Measurements from ENCODE around the gene GPC6.
"Not testable (repeated sequence)": the region's sequence is repeated elsewhere in the genome, so short reads cannot be mapped to it uniquely, and the experiment has no call there.

The GPC6 gene

DNA sequence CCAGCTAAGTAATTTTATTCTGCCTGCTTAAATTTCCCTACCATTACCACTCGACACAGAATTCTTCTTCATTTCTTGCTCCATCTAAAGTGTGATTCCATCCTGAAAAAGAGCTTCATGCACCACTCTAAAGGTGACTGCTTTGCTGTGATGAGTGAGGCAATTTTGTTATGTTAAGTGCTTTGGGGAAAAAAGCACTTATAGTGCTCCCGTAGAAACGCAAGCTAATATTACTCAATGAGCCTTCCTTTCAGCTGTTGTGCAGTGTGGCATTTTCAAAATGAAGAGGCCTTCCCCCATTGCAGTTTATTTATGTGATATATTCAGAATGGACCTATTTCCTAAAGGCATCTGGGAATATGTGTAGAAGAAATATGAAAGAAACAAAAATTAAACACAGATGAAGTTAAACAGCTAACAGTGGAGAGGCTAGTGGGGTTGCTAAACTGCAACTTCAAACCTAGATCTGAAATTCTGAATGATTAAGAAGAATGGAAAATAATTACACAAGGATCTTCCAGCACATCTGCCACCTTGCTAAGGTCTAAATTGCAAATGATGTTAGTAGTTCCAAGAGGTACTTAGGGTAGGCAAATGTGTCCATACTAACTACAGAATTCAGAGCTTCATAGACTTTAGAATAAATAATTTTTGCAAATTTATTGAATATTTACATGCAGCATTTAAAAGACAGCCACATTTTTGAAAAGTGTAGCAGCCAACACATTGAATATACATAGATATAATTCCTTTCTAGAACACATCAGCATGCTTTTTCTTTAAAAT, 1041.2 kb downstream of the GPC6 start:
- no peak for DNase-seq (ENCODE audit: low read depth in 4 of 4, low spot score in 1 of 4)

- DNase-seq (ENCODE audit: low read depth in 4 of 4, low spot score in 1 of 4), result no peak
These were observed 1042.1 kb downstream of the GPC6 start for GRCh38 chr13:94268661-94269060.

- no peak for DNase-seq (ENCODE audit: low read depth in 4 of 4, low spot score in 1 of 4)
These were observed 1043.0 kb downstream of the GPC6 start for GRCh38 chr13:94269557-94269956.

DNA sequence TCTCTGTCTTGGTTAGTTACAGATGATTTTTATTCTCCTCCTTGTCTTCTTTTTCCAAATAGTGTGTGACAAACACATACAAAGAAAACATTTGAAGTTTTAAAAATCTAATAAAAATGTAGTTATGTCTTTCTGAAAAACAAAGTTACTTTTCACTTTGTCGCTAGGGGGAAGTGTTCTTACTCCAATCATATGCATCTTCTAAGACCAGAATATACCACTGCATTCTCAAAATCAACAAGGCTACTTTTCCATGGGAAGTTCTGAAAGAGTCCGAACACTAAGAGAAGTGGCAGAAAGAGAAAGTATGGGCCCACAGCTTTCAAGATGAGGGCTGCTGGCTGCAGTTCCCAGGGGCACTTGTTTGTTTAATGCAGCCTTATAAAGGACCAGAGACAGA, 1043.9 kb downstream of the GPC6 start:
- no peak for DNase-seq (ENCODE audit: low read depth in 4 of 4, low spot score in 1 of 4)

- DNase-seq (ENCODE audit: low read depth in 4 of 4, low spot score in 1 of 4), result no peak
These were observed 1045.4 kb downstream of the GPC6 start for GRCh38 chr13:94272038-94272437.

GRCh38 chr13:94280349-94280748, 1053.7 kb downstream of the GPC6 start:
- DNase-seq (ENCODE audit: low read depth in 4 of 4, low spot score in 1 of 4), result no peak

DNA sequence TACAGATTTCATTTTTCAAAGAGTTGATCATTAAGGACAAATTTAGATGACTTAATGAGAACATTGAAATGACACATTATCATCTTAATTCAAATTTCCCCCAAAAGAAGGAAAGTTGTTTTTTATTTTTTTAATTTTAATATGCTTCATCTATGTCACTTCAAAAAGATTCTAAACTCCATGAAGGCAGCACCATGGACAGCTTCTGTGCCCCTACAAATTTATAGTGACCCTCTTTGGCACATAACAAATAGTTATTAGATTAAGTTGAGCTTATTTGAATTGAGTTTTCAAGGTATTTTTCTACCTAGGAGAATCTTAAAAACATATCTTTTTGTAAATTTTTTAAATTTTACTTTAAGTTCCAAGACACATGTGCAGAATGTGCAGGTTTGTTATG, 1054.2 kb downstream of the GPC6 start:
- DNase-seq (ENCODE audit: low read depth in 4 of 4, low spot score in 1 of 4), result no peak

- DNase-seq (ENCODE audit: low read depth in 4 of 4, low spot score in 1 of 4), result no peak
These were observed 1060.0 kb downstream of the GPC6 start for GRCh38 chr13:94286581-94286980.

DNA sequence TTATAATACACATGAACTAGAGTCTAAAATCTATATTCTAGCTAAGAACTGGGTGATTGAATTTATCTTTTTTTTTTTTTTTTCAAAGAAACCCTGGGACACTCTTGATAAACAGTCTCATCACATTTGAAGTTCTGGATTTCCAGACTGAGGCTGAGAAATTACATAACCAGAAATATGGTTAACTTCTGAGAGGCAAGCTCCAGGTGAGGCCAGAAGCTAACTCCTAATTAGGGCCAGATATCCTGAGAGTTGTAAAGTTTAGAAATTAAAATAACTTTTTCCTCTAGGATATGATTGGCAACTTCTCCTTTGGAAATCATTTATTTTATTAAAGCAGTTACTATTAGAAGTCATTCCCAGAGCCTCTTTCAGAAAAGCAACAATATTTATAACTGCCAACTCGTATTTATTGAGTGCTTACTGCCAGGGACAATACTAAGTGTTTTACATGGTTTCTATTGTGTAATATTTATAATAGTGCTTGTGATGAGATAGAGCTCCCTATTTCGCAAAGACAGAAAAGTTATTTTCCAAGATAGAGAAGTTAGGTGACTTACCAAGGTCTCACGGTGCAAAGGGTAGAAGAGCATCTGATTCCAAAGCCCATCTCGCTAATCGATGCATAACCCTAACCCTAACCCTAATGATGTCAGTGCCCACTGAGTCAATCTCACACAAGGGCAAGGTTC, 1065.2 kb downstream of the GPC6 start:
- no peak for DNase-seq (ENCODE audit: low read depth in 4 of 4, low spot score in 1 of 4)

DNA sequence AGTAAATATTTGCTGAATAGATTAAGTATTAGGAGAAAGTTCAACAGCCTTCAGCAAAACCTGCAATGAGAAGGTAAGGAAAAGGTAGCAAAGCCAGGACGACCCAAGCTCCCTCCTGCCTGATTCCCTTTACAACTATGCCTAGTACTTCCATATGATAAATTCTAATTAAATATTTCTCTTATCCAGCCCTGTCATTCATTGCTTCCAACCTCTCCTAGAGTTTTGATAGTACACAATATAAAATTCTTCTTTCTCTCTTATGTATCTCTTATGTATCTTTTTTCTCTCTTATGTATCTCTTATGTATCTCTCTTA, 1065.7 kb downstream of the GPC6 start:
- no peak for DNase-seq (ENCODE audit: low read depth in 4 of 4, low spot score in 1 of 4)

GRCh38 chr13:94296471-94296870, 1069.9 kb downstream of the GPC6 start:
- DNase-seq (ENCODE audit: low read depth in 4 of 4, low spot score in 1 of 4), result no peak

DNA sequence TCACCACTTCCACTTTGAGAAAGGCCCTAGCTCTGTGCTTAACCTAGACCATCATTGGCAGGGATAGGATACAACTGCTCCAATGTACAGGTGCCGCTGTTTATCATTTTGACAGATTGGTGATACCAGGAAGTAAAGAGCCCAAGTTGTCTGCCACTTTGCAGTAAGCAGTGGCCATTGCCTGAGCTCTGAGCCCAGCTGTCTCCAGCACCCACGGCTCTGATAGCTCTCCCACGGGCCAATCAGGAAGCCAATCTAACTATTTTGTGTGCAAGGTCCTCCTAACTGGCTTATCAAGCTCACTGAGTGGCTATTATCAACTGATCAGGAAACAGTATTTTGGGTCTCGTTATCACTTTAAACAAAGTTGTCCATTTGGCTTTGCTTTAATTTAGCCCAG, 1071.7 kb downstream of the GPC6 start:
- DNase-seq (ENCODE audit: low read depth in 4 of 4, low spot score in 1 of 4), result no peak

DNA sequence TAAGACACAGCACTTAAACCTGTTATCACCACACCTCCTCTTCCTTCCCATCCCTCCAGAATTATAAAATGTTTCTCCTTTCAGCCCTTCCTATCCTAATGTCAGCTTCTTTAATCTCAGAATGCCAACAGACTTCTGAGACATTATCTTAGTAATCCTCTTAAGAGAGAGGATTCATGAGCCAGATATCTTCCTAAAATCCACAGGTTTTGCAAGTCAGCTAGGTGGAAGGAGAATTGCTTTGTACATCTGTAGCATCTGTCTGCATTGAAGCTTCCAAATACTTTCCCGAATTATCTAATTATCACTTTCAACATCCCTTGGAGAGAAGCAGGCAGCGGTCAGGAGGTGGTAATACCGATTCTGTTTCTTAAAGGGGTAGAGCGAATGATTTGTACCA, 1073.8 kb downstream of the GPC6 start:
- DNase-seq (ENCODE audit: low read depth in 4 of 4, low spot score in 1 of 4), result no peak

GRCh38 chr13:94301487-94301886, 1074.9 kb downstream of the GPC6 start:
- no peak for DNase-seq (ENCODE audit: low read depth in 4 of 4, low spot score in 1 of 4)

DNA sequence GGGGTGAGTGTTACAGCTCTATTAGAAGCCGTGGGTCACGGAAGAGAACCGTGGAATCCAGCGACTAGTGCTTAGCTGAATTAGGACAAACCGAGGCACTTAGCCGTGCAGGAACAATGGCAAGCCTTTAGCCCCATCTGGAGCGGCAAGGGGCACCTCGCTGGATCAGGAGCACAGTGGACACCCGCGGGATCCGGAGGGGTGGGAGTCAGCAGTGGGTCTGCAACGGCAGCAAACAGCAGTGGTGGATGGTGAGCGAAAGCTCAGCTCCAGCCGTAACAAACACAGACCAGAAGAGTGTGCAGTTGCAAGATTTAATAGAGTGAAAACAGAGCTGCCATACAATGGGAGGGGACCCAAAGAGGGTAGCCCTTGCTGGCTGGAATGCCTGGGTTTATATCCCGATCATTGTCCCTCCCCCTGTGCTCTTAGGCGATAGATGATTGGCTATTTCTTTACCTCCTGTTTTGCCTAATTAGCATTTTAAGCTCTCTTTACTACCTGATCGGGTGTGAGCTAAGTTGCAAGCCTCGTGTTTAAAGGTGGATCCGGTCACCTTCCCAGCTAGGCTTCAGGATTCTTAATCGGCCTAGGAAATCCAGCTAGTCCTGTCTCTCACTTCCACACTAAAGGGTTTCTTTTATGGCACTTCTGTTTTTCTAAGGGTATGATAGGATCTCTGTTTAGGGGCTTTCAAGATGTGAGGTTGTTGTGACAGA, 1076.4 kb downstream of the GPC6 start:
- DNase-seq (ENCODE audit: low read depth in 4 of 4, low spot score in 1 of 4), result not testable (repeated sequence)

GRCh38 chr13:94303644-94304174, 1077.1 kb downstream of the GPC6 start:
- DNase-seq (ENCODE audit: low read depth in 4 of 4, low spot score in 1 of 4), result no peak

GRCh38 chr13:94305033-94305432, 1078.4 kb downstream of the GPC6 start:
- DNase-seq (ENCODE audit: low read depth in 4 of 4, low spot score in 1 of 4), result no peak

- DNase-seq (ENCODE audit: low read depth in 4 of 4, low spot score in 1 of 4), result no peak
These were observed 1078.9 kb downstream of the GPC6 start for GRCh38 chr13:94305463-94305862.

GRCh38 chr13:94305934-94306333, 1079.3 kb downstream of the GPC6 start:
- DNase-seq (ENCODE audit: low read depth in 4 of 4, low spot score in 1 of 4), result no peak

- DNase-seq (ENCODE audit: low read depth in 4 of 4, low spot score in 1 of 4), result no peak
These were observed 1082.2 kb downstream of the GPC6 start for GRCh38 chr13:94308832-94309231.

DNA sequence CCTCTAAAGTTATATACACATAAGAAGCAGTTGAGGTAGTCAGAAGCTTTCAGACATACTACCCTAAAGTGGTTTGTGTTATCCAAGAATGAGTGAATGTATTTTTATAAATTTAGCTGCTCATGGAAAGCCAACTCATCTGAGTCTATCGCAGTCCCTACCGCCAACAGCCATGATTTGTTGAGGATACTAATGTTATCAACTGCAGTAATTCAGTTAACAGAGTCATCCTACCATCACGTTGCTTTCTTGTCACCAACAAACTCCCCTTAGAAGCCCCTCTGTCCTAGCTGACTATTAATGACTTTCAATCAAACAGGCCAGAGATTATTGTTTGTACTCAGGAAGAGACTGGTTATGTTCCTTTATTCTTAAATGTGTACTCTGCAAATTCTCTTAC, 1083.0 kb downstream of the GPC6 start:
- DNase-seq (ENCODE audit: low read depth in 4 of 4, low spot score in 1 of 4), result no peak
